HEK293 (cell line): ENCODE measurements around the gene PRAC2.
A peak's percentile ranks its signal among the peaks of the same experiment; 100 is the strongest.

ENCODE experiments used
- EGR2 ChIP-seq: fragments of 450-650 bp; formaldehyde crosslinking; IDR thresholded peaks from 2 replicates; pipeline ENCODE4 v1.5.1; 2016; ENCODE audit warnings: low read depth, missing biosample characterization, missing genetic modification characterization
- GFI1B ChIP-seq: fragments of 450-650 bp; formaldehyde crosslinking; IDR thresholded peaks from 2 replicates; pipeline ENCODE4 v1.5.1; 2016; ENCODE audit warnings: missing biosample characterization, missing genetic modification characterization
- MEIS1 ChIP-seq: sonication (generic); formaldehyde crosslinking; IDR thresholded peaks from 2 replicates; pipeline ENCODE4 v1.8.1; 2022; ENCODE audit warnings: missing genetic modification reagents, mild to moderate bottlenecking, borderline replicate concordance
- MZF1 ChIP-seq: fragments of 450-650 bp; formaldehyde crosslinking; IDR thresholded peaks from 2 replicates; pipeline ENCODE4 v1.5.1; 2017; ENCODE audit warnings: missing biosample characterization, missing genetic modification characterization, borderline replicate concordance
- SALL2 ChIP-seq: fragments of 450-650 bp; formaldehyde crosslinking; IDR thresholded peaks from 2 replicates; pipeline ENCODE4 v1.5.0; 2017; ENCODE audit warnings: missing biosample characterization, mild to moderate bottlenecking, missing genetic modification characterization, borderline replicate concordance
- YY1 ChIP-seq: fragments of 450-650 bp; formaldehyde crosslinking; IDR thresholded peaks from 2 replicates; pipeline ENCODE4 v1.5.1; 2018; ENCODE audit warnings: missing biosample characterization, missing genetic modification characterization
- ZBTB1 ChIP-seq: fragments of 450-650 bp; formaldehyde crosslinking; IDR thresholded peaks from 2 replicates; pipeline ENCODE4 v1.5.1; 2016; ENCODE audit warnings: missing biosample characterization, missing genetic modification characterization
- ZEB2 ChIP-seq: fragments of 450-650 bp; formaldehyde crosslinking; IDR thresholded peaks from 2 replicates; pipeline ENCODE4 v1.5.1; 2016; ENCODE audit warnings: missing biosample characterization, missing genetic modification characterization
- ZFP41 ChIP-seq: fragments of 450-650 bp; formaldehyde crosslinking; IDR thresholded peaks from 2 replicates; pipeline ENCODE4 v1.5.1; 2016; ENCODE audit warnings: missing biosample characterization, missing genetic modification characterization, borderline replicate concordance
- ZFP69B ChIP-seq: fragments of 450-650 bp; formaldehyde crosslinking; IDR thresholded peaks from 2 replicates; pipeline ENCODE4 v1.5.1; 2016; ENCODE audit warnings: missing biosample characterization, missing genetic modification characterization
- ZIC2 ChIP-seq: fragments of 450-650 bp; formaldehyde crosslinking; IDR thresholded peaks from 2 replicates; pipeline ENCODE4 v1.5.1; 2016; ENCODE audit warnings: missing biosample characterization, missing genetic modification characterization
- ZNF169 ChIP-seq: fragments of 450-650 bp; formaldehyde crosslinking; IDR thresholded peaks from 2 replicates; pipeline ENCODE4 v1.5.1; 2016; ENCODE audit warnings: missing biosample characterization, missing genetic modification characterization
- ZNF23 ChIP-seq: fragments of 450-650 bp; formaldehyde crosslinking; IDR thresholded peaks from 2 replicates; pipeline ENCODE4 v1.5.1; 2016; ENCODE audit warnings: missing biosample characterization, missing genetic modification characterization, borderline replicate concordance
- ZNF24 ChIP-seq: fragments of 450-650 bp; formaldehyde crosslinking; IDR thresholded peaks from 2 replicates; pipeline ENCODE4 v1.5.1; 2016; ENCODE audit warnings: missing biosample characterization, missing genetic modification characterization
- ZNF248 ChIP-seq: fragments of 450-650 bp; formaldehyde crosslinking; IDR thresholded peaks from 2 replicates; pipeline ENCODE4 v1.5.1; 2017; ENCODE audit warnings: missing biosample characterization, missing genetic modification characterization
- ZNF26 ChIP-seq: fragments of 450-650 bp; formaldehyde crosslinking; IDR thresholded peaks from 2 replicates; pipeline ENCODE4 v1.5.1; 2016; ENCODE audit warnings: missing biosample characterization, missing genetic modification characterization
- ZNF292 ChIP-seq: fragments of 450-650 bp; formaldehyde crosslinking; IDR thresholded peaks from 2 replicates; pipeline ENCODE4 v1.5.1; 2016; ENCODE audit warnings: low read depth, missing biosample characterization, missing genetic modification characterization, borderline replicate concordance
- ZNF37A ChIP-seq: fragments of 450-650 bp; IDR thresholded peaks from 2 replicates; pipeline ENCODE4 v1.5.1; 2018; ENCODE audit warnings: missing biosample characterization, missing genetic modification characterization
- ZNF426 ChIP-seq: fragments of 450-650 bp; formaldehyde crosslinking; IDR thresholded peaks from 2 replicates; pipeline ENCODE4 v1.5.1; 2017; ENCODE audit warnings: missing biosample characterization, missing genetic modification characterization, mild to moderate bottlenecking, inconsistent platforms, moderate library complexity
- ZNF473 ChIP-seq: fragments of 450-650 bp; formaldehyde crosslinking; IDR thresholded peaks from 2 replicates; pipeline ENCODE4 v1.5.1; 2017; ENCODE audit warnings: missing biosample characterization, missing genetic modification characterization
- ZNF501 ChIP-seq: fragments of 450-650 bp; formaldehyde crosslinking; IDR thresholded peaks from 2 replicates; pipeline ENCODE4 v1.5.1; 2016; ENCODE audit warnings: missing biosample characterization, missing genetic modification characterization
- ZNF555 ChIP-seq: fragments of 450-650 bp; formaldehyde crosslinking; conservative IDR thresholded peaks from 2 replicates; pipeline ENCODE4 v1.5.1; 2017; ENCODE audit warnings: missing biosample characterization, mild to moderate bottlenecking, missing genetic modification characterization, inconsistent platforms
- ZNF558 ChIP-seq: fragments of 450-650 bp; formaldehyde crosslinking; IDR thresholded peaks from 2 replicates; pipeline ENCODE4 v1.5.1; 2016; ENCODE audit warnings: missing biosample characterization, missing genetic modification characterization
- ZNF677 ChIP-seq: fragments of 450-650 bp; IDR thresholded peaks from 2 replicates; pipeline ENCODE4 v1.5.0; 2018; ENCODE audit warnings: missing biosample characterization, mild to moderate bottlenecking, missing genetic modification characterization, moderate library complexity
- ZNF701 ChIP-seq: fragments of 450-650 bp; formaldehyde crosslinking; IDR thresholded peaks from 2 replicates; pipeline ENCODE4 v1.5.1; 2016; ENCODE audit warnings: missing biosample characterization, missing genetic modification characterization
- ZNF707 ChIP-seq: fragments of 450-650 bp; formaldehyde crosslinking; IDR thresholded peaks from 2 replicates; pipeline ENCODE4 v1.5.1; 2016; ENCODE audit warnings: missing biosample characterization, missing genetic modification characterization
- ZNF792 ChIP-seq: fragments of 450-650 bp; formaldehyde crosslinking; IDR thresholded peaks from 2 replicates; pipeline ENCODE4 v1.5.1; 2016; ENCODE audit warnings: missing biosample characterization, missing genetic modification characterization
- TF ChIP-seq, protein P1 (sequence below): fragments of 450-650 bp; formaldehyde crosslinking; IDR thresholded peaks from 2 replicates; pipeline ENCODE4 v1.5.1; 2016; ENCODE audit warnings: missing biosample characterization, missing genetic modification characterization
- TF ChIP-seq, protein P2 (sequence below): fragments of 450-650 bp; formaldehyde crosslinking; IDR thresholded peaks from 2 replicates; pipeline ENCODE4 v1.5.0; 2017; ENCODE audit warnings: missing biosample characterization, missing genetic modification characterization, borderline replicate concordance
- TF ChIP-seq, protein P3 (sequence below): fragments of 450-650 bp; formaldehyde crosslinking; IDR thresholded peaks from 2 replicates; pipeline ENCODE4; 2016; ENCODE audit warnings: missing biosample characterization, missing genetic modification characterization

PRAC2 gene

GRCh38 chr17:48728232-48729231 is 5.5 kb downstream of the PRAC2 start, which contains the start of gene HOXB13 (continued):
- TF ChIP-seq MEIS1 (no peak), ZNF707 (tag by site-specific recombination) (no peak), ZBTB1 (tag by site-specific recombination) (peak; percentile 88), ZNF37A (tag by site-specific recombination) (no peak), ZNF555 (tag by site-specific recombination) (no peak), ZNF248 (tag by site-specific recombination) (no peak), ZNF501 (tag by site-specific recombination) (peak; percentile 90; the same call in 1 of the 2 replicates), ZNF701 (no peak), ZNF26 (tag by site-specific recombination) (no peak), ZNF24 (peak; percentile 92), SALL2 (tag by site-specific recombination) (no peak), ZNF292 (tag by site-specific recombination) (no peak), EGR2 (tag by site-specific recombination) (peak; percentile 61; the same call in 1 of the 2 replicates), ZFP41 (tag by site-specific recombination) (no peak), ZEB2 (tag by site-specific recombination) (peak; percentile 95), ZNF169 (tag by site-specific recombination) (peak; percentile 30; the same call in 1 of the 2 replicates), GFI1B (peak; percentile 79; the same call in 1 of the 2 replicates), ZNF23 (tag by site-specific recombination) (no peak), ZNF677 (tag by site-specific recombination) (no peak), ZIC2 (tag by site-specific recombination) (peak; percentile 70), YY1 (tag by site-specific recombination) (no peak), MZF1 (tag by site-specific recombination) (peak; percentile 86; the same call in 1 of the 2 replicates), ZNF792 (tag by site-specific recombination) (peak; percentile 92), ZNF473 (tag by site-specific recombination) (no peak), ZNF426 (tag by site-specific recombination) (no peak), ZNF558 (peak; percentile 88), ZFP69B (tag by site-specific recombination) (peak; percentile 100)
- TF ChIP-seq, protein P1, sequence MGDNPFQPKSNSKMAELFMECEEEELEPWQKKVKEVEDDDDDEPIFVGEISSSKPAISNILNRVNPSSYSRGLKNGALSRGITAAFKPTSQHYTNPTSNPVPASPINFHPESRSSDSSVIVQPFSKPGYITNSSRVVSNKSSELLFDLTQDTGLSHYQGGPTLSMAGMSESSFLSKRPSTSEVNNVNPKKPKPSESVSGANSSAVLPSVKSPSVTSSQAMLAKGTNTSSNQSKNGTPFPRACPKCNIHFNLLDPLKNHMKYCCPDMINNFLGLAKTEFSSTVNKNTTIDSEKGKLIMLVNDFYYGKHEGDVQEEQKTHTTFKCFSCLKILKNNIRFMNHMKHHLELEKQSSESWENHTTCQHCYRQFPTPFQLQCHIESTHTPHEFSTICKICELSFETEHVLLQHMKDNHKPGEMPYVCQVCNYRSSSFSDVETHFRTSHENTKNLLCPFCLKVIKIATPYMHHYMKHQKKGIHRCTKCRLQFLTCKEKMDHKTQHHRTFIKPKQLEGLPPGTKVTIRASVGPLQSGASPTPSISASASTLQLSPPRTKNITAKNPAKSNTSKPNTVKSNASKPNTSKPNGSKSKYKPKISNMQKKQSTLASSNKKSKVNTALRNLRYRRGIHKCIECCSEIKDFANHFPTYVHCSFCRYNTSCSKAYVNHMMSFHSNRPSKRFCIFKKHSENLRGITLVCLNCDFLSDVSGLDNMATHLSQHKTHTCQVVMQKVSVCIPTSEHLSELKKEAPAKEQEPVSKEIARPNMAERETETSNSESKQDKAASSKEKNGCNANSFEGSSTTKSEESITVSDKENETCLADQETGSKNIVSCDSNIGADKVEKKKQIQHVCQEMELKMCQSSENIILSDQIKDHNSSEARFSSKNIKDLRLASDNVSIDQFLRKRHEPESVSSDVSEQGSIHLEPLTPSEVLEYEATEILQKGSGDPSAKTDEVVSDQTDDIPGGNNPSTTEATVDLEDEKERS = no peak
- TF ChIP-seq, protein P2, sequence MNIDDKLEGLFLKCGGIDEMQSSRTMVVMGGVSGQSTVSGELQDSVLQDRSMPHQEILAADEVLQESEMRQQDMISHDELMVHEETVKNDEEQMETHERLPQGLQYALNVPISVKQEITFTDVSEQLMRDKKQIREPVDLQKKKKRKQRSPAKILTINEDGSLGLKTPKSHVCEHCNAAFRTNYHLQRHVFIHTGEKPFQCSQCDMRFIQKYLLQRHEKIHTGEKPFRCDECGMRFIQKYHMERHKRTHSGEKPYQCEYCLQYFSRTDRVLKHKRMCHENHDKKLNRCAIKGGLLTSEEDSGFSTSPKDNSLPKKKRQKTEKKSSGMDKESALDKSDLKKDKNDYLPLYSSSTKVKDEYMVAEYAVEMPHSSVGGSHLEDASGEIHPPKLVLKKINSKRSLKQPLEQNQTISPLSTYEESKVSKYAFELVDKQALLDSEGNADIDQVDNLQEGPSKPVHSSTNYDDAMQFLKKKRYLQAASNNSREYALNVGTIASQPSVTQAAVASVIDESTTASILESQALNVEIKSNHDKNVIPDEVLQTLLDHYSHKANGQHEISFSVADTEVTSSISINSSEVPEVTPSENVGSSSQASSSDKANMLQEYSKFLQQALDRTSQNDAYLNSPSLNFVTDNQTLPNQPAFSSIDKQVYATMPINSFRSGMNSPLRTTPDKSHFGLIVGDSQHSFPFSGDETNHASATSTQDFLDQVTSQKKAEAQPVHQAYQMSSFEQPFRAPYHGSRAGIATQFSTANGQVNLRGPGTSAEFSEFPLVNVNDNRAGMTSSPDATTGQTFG (tag by site-specific recombination) = peak; percentile 70; the same call in 1 of the 2 replicates
- TF ChIP-seq, protein P3, sequence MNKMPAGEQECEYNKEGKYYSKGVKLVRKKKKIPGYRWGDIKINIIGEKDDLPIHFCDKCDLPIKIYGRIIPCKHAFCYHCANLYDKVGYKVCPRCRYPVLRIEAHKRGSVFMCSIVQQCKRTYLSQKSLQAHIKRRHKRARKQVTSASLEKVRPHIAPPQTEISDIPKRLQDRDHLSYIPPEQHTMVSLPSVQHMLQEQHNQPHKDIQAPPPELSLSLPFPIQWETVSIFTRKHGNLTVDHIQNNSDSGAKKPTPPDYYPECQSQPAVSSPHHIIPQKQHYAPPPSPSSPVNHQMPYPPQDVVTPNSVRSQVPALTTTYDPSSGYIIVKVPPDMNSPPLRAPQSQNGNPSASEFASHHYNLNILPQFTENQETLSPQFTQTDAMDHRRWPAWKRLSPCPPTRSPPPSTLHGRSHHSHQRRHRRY (tag by site-specific recombination) = 0 out of 2 replicates have a peak, but pooled peaks have one; percentile 60
